PC-3 (cell line): ENCODE measurements around the gene KIF1B. TPM values are rescaled to one million over a fixed set of nuclear protein-coding genes. Genes with fewer than 3 reads are reported as not detected.

Experiments
- ATAC-seq: fragments of 200-7000 bp; cut with Tn5 transposase; 2 replicates; pipeline ENCODE4 v1.9.1; 2020; ENCODE audit warnings: mild to moderate bottlenecking, moderate library complexity
- BruUV-seq: library from RNA; stranded (reverse); fragments of 400-500 nt; replicated peaks from 2 replicates; lab custom pipeline; 2021; lab: Mats Ljungman, UMichigan
- CTCF ChIA-PET: fragments of 300-600 bp; sonication (Branson Sonifier 250); formaldehyde crosslinking; loops from one replicate; lab custom pipeline; 2022; ENCODE audit warnings: antibody characterized with exemption; lab: Charles Lee
- POLR2A ChIA-PET: fragments of 300-600 bp; sonication (Branson Sonifier 250); formaldehyde crosslinking; loops from one replicate; lab custom pipeline; 2022; ENCODE audit warnings: antibody characterized with exemption; ENCODE audit not compliant: unreplicated experiment; lab: Charles Lee
- DNase-seq: peaks from one replicate; pipeline ENCODE4 v3.0.0-alpha.2; 2015
- H2AFZ ChIP-seq: fragments of 300-600 bp; sonication (generic); 2 replicates; pipeline ENCODE4 v1.6.0; 2016; ENCODE audit warnings: antibody characterized with exemption, low read length
- H3F3A ChIP-seq: fragments of 300-600 bp; sonication (generic); one replicate; pipeline ENCODE4 v1.6.0; 2017; ENCODE audit warnings: antibody characterized with exemption, low read length, control low read depth, mild to moderate bottlenecking; ENCODE audit not compliant: unreplicated experiment
- H3K27ac ChIP-seq: fragments of 300-600 bp; sonication (generic); 2 replicates; pipeline ENCODE4 v1.5.1; 2016; ENCODE audit warnings: mild to moderate bottlenecking, low read length
- H3K27me3 ChIP-seq: fragments of 300-600 bp; sonication (generic); 2 replicates; pipeline ENCODE4 v1.6.1; 2016; ENCODE audit warnings: low read length, mixed read lengths
- H3K36me3 ChIP-seq: fragments of 300-600 bp; sonication (generic); 2 replicates; pipeline ENCODE4 v1.6.1; 2016; ENCODE audit warnings: low read depth, mixed run types, low read length, mixed read lengths
- H3K4me1 ChIP-seq: fragments of 300-600 bp; sonication (generic); 2 replicates; pipeline ENCODE4 v1.5.1; 2016; ENCODE audit warnings: low read length; ENCODE audit not compliant: insufficient read depth
- H3K4me2 ChIP-seq: fragments of 300-600 bp; sonication (generic); 2 replicates; pipeline ENCODE4 v1.6.0; 2016; ENCODE audit warnings: low read length
- H3K4me3 ChIP-seq: fragments of 300-600 bp; sonication (generic); 2 replicates; pipeline ENCODE4 v1.5.1; 2016; ENCODE audit warnings: mild to moderate bottlenecking, low read length, mixed read lengths
- H3K79me2 ChIP-seq: fragments of 300-600 bp; sonication (generic); 2 replicates; pipeline ENCODE4 v1.6.1; 2017; ENCODE audit warnings: low read length, mixed read lengths
- H3K9ac ChIP-seq: fragments of 300-600 bp; sonication (generic); 2 replicates; pipeline ENCODE4 v1.6.0; 2016; ENCODE audit warnings: mild to moderate bottlenecking, low read length
- H3K9me2 ChIP-seq: fragments of 300-600 bp; sonication (generic); replicated peaks from 2 replicates; pipeline ENCODE4 v1.6.1; 2016; ENCODE audit warnings: mixed run types, low read length, mixed read lengths
- H3K9me3 ChIP-seq: fragments of 300-600 bp; sonication (generic); 2 replicates; pipeline ENCODE4 v1.6.1; 2016; ENCODE audit warnings: low read length, mixed read lengths
- H4K20me1 ChIP-seq: fragments of 300-600 bp; sonication (generic); 2 replicates; pipeline ENCODE4 v1.6.1; 2016; ENCODE audit warnings: low read length, mixed read lengths
- EZH2 ChIP-seq: fragments of 300-600 bp; sonication (generic); IDR thresholded peaks from one replicate; pipeline ENCODE4 v1.6.1; 2017; ENCODE audit warnings: antibody characterized with exemption, mild to moderate bottlenecking, low read length; ENCODE audit not compliant: unreplicated experiment
- EZH2phosphoT487 ChIP-seq: fragments of 300-600 bp; sonication (generic); IDR thresholded peaks from 2 replicates; pipeline ENCODE4 v1.6.1; 2018; ENCODE audit warnings: mild to moderate bottlenecking, antibody characterized with exemption, low read length, borderline replicate concordance
- intact Hi-C: fragments of 100-400 bp; cut with micrococcal nuclease; formaldehyde crosslinking; loops from 2 replicates; pipeline ENCODE4 v1.9.0; 2023
- total RNA-seq: library from RNA; depleted of rRNA; stranded (reverse); fragments of >200 nt; gene quantifications from 2 replicates; pipeline ENCODE4 v1.2.3, GENCODE V29; 2014
- TF ChIP-seq, protein P1 (sequence below): fragments of 300-600 bp; sonication (generic); conservative IDR thresholded peaks from 2 replicates; pipeline ENCODE4 v1.5.1; 2017; ENCODE audit warnings: antibody characterized with exemption, low read depth, mild to moderate bottlenecking, low read length

KIF1B gene
- total RNA-seq, 1 experiment from 2014 or later, result 21.4 TPM

DNA sequence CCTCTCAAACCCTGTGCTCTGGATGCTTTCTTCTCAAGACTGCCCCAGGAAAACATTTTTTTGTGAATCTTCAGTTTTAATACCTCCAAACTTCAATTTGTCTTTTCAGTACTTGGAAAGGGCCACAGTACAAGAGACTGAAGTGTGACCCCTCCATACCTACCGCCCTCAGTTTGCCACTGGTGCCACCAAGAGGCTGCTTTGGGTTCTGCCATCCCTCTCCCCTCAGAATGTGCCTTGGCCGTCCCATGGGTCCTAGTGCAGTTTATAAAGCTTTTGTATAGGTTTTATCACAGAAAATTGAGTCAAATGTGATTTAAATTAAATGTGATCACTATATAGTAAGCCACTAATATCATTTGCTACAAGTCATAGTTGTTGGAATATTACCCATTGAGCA is 127.7 kb downstream of the KIF1B start:
- intact Hi-C loops, result loop anchor here (2.0 to 10.0 kb wide), 2 partner anchors 127 to 383 kb away; partner anchors contain the start of gene KIF1B
- BruUV-seq, result no TSS peak
- H3K9me3 ChIP-seq, result no peaks in the 10 kb centered on the region
- no peak overlapping the region for H3K4me3 ChIP-seq
- H3K9ac ChIP-seq, result no peak overlapping the region
- H3K79me2 ChIP-seq, result no peaks in the 10 kb centered on the region
- ChIA-PET CTCF (interaction anchor here (0.7 to 1.4 kb wide), 2 partner anchors 128 to 377 kb away, joined by 4 to 6 read pairs; partner anchors contain the start of gene KIF1B), POLR2A (no interaction called here)
- no peaks in the 10 kb centered on the region for H4K20me1 ChIP-seq
- DNase-seq (peak; percentile 40), ATAC-seq (peak; percentile 96)
- no peak overlapping the region for H3K27ac ChIP-seq
- H3K4me2 ChIP-seq, result no peak overlapping the region
- no peaks in the 10 kb centered on the region for H3F3A ChIP-seq
- H3K36me3 ChIP-seq, result no peaks in the 10 kb centered on the region; the same call in 1 of the 2 replicates
- H3K27me3 ChIP-seq, result no peaks in the 10 kb centered on the region
- H3K9me2 ChIP-seq, result no peaks in the 10 kb centered on the region
- no peak overlapping the region for H2AFZ ChIP-seq
- 0 out of 2 replicates have a peak, but pooled peaks cover 3% of the 10 kb centered on the region for H3K4me1 ChIP-seq
- TF ChIP-seq, protein P1, sequence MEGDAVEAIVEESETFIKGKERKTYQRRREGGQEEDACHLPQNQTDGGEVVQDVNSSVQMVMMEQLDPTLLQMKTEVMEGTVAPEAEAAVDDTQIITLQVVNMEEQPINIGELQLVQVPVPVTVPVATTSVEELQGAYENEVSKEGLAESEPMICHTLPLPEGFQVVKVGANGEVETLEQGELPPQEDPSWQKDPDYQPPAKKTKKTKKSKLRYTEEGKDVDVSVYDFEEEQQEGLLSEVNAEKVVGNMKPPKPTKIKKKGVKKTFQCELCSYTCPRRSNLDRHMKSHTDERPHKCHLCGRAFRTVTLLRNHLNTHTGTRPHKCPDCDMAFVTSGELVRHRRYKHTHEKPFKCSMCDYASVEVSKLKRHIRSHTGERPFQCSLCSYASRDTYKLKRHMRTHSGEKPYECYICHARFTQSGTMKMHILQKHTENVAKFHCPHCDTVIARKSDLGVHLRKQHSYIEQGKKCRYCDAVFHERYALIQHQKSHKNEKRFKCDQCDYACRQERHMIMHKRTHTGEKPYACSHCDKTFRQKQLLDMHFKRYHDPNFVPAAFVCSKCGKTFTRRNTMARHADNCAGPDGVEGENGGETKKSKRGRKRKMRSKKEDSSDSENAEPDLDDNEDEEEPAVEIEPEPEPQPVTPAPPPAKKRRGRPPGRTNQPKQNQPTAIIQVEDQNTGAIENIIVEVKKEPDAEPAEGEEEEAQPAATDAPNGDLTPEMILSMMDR, result peak; percentile 86
- no peak for TF ChIP-seq EZH2

DNA sequence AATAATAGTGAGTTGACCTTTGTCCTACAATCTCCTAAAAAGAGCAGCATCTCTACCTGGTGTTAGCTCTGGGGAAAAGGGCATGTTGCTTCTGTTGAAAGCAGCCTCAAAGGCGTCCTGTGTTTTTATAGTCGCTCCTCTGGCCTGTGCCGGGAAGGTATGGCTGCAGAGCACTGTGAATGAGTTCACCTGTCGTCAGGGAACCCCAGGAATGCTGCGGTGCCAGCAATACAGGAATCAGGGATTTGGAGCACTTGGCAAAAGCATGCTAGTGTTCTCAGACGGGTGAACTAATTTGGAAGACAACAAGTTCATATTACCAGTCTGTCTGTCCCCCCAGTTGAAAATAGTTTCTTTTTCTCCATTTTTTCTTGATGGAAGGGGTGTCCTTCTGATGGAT is 128.2 kb downstream of the KIF1B start:
- intact Hi-C loops, result loop anchor here (2.0 to 10.0 kb wide), 2 partner anchors 128 to 384 kb away; partner anchors contain the start of gene KIF1B
- H3K27me3 ChIP-seq, result no peaks in the 10 kb centered on the region
- no peak overlapping the region for H3K27ac ChIP-seq
- no peaks in the 10 kb centered on the region for H3K79me2 ChIP-seq
- TF ChIP-seq EZH2 (no peak), EZH2phosphoT487 (no peak)
- TF ChIP-seq, protein P1, result no peak
- no peaks in the 10 kb centered on the region for H3K9me2 ChIP-seq
- no peak overlapping the region for H3K9ac ChIP-seq
- 0 out of 2 replicates have a peak, but pooled peaks cover 3% of the 10 kb centered on the region for H3K4me1 ChIP-seq
- BruUV-seq, result no TSS peak
- H2AFZ ChIP-seq, result no peak overlapping the region
- no peak for DNase-seq
- no peaks in the 10 kb centered on the region for H3K9me3 ChIP-seq
- no peaks in the 10 kb centered on the region for H4K20me1 ChIP-seq
- ChIA-PET CTCF (interaction anchor here (0.7 to 1.4 kb wide), 2 partner anchors 129 to 377 kb away, joined by 4 to 6 read pairs; partner anchors contain the start of gene KIF1B), POLR2A (no interaction called here)
- H3K4me3 ChIP-seq, result no peak overlapping the region
- H3K4me2 ChIP-seq, result no peak overlapping the region
- H3F3A ChIP-seq, result no peaks in the 10 kb centered on the region
- no peak for ATAC-seq
- H3K36me3 ChIP-seq, result no peaks in the 10 kb centered on the region; the same call in 1 of the 2 replicates

DNA sequence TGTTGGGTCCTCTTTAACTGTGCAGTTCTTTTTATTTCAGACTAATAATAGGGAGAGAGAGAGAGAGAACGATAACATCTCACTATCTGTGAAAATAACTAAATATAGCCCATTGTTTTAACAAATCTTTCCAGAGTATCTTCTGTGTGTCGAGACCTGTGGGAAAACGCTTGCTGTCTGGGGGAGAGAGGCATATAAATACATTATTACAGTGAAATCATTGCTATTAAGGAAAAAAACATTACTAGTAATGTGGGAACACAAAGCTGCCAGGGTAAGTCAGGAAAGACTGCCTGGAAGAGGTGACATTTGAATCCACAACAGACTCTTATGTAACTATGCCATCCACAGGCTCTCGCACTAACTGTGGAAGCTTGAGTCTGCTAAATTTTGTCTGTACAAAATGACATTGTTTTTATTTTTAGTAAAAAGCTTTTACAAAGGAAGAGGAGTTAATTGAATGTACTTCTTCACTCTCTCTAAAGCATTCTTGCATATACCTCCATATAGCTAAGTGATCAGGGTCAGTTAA is 128.7 kb downstream of the KIF1B start:
- Histone ChIP-seq H3K4me1 (0 out of 2 replicates have a peak, but pooled peaks cover 3% of the 10 kb centered on the region), H3K79me2 (no peaks in the 10 kb centered on the region), H3F3A (no peaks in the 10 kb centered on the region), H3K9ac (no peak overlapping the region), H3K36me3 (no peaks in the 10 kb centered on the region; the same call in 1 of the 2 replicates), H3K4me3 (no peak overlapping the region), H3K4me2 (no peak overlapping the region), H2AFZ (no peak overlapping the region), H3K27ac (no peak overlapping the region), H4K20me1 (no peaks in the 10 kb centered on the region), H3K9me2 (no peaks in the 10 kb centered on the region), H3K27me3 (no peaks in the 10 kb centered on the region), H3K9me3 (no peaks in the 10 kb centered on the region)
- DNase-seq (no peak), ATAC-seq (no peak)
- ChIA-PET CTCF (no interaction called here), POLR2A (no interaction called here)
- intact Hi-C loops, result loop anchor here (2.0 to 10.0 kb wide), 2 partner anchors 128 to 384 kb away; partner anchors contain the start of gene KIF1B
- BruUV-seq, result no TSS peak
- TF ChIP-seq, protein P1, result no peak
- TF ChIP-seq EZH2phosphoT487 (no peak), EZH2 (no peak)
